K562 treated with DMSO at 1 percent for 48 hours (cell line): ENCODE measurements around the gene PDHA2. TPM values are rescaled to one million over a fixed set of nuclear protein-coding genes. Genes with fewer than 3 reads are reported as not detected.

Experiments used
- total RNA-seq: library from RNA; unstranded; fragments of 300-600 nt; gene quantifications from 2 replicates; pipeline ENCODE4 v1.2.3, GENCODE V29; 2022; ENCODE audit warnings: low replicate concordance; ENCODE audit errors: extremely low read depth

The PDHA2 gene
- total RNA-seq, result not detected in 2 replicates

GRCh38 chr4:95839891-95840290 is at the start of gene PDHA2:
PDHA2 (plus strand) TSS chr4:95840093; CDS start chr4:95840151, 58 bp downstream.

